ENCODE results near the gene TSSK2.

TSSK2 gene

GRCh38 chr22:19166421-19166820 lies 35.3 kb downstream of the TSSK2 start:
- TF ChIP-seq CTCF (IDR thresholded peaks at IDR 0.05; ENCODE audit: borderline replicate concordance, insufficient read depth, low read depth, low read length), result no peak
- no peak overlapping the region for H3K4me3 ChIP-seq (ENCODE audit: low read depth, low read length)

GRCh38 chr22:19167106-19167869 lies 36.2 kb downstream of the TSSK2 start:
- TF ChIP-seq CTCF (IDR thresholded peaks at IDR 0.05; ENCODE audit: borderline replicate concordance, insufficient read depth, low read depth, low read length), result no peak

GRCh38 chr22:19168088-19168890 lies 37.2 kb downstream of the TSSK2 start:
- TF ChIP-seq CTCF (IDR thresholded peaks at IDR 0.05; ENCODE audit: borderline replicate concordance, insufficient read depth, low read depth, low read length), result no peak
- no peak overlapping the region for H3K4me3 ChIP-seq (ENCODE audit: low read depth, low read length)

More at GRCh38 chr22:19167106-19167869, 36.2 kb downstream of the TSSK2 start:
- no peak overlapping the region for H3K4me3 ChIP-seq (ENCODE audit: low read depth, low read length)

GRCh38 chr22:19169002-19169946 lies 38.2 kb downstream of the TSSK2 start:
- no peak overlapping the region for H3K4me3 ChIP-seq (ENCODE audit: low read depth, low read length)
- TF ChIP-seq CTCF (IDR thresholded peaks at IDR 0.05; ENCODE audit: borderline replicate concordance, insufficient read depth, low read depth, low read length), result no peak

- no peak for TF ChIP-seq CTCF (IDR thresholded peaks at IDR 0.05; ENCODE audit: borderline replicate concordance, insufficient read depth, low read depth, low read length)
Measured at GRCh38 chr22:19169947-19170318, 38.8 kb downstream of the TSSK2 start.

GRCh38 chr22:19172213-19173046 lies 41.3 kb downstream of the TSSK2 start:
- TF ChIP-seq CTCF (IDR thresholded peaks at IDR 0.05; ENCODE audit: borderline replicate concordance, insufficient read depth, low read depth, low read length), result no peak
- H3K4me3 ChIP-seq (ENCODE audit: low read depth, low read length), result peak overlapping the region; percentile 87

More at GRCh38 chr22:19169947-19170318, 38.8 kb downstream of the TSSK2 start:
- no peak overlapping the region for H3K4me3 ChIP-seq (ENCODE audit: low read depth, low read length)

Data from GM12875 (cell line).